NCI-H748 (cell line): ENCODE data around the gene RASA4B.
A peak's percentile ranks its signal among the peaks of the same experiment; 100 is the strongest.
"Not testable (repeated sequence)": the region's sequence is repeated elsewhere in the genome, so short reads cannot be mapped to it uniquely, and the experiment has no call there.

Experiments used
- DNase-seq: peaks from one replicate; lab custom pipeline; 2025; ENCODE audit not compliant: unreplicated experiment; lab: John Stamatoyannopoulos, UW

Gene RASA4B

DNA sequence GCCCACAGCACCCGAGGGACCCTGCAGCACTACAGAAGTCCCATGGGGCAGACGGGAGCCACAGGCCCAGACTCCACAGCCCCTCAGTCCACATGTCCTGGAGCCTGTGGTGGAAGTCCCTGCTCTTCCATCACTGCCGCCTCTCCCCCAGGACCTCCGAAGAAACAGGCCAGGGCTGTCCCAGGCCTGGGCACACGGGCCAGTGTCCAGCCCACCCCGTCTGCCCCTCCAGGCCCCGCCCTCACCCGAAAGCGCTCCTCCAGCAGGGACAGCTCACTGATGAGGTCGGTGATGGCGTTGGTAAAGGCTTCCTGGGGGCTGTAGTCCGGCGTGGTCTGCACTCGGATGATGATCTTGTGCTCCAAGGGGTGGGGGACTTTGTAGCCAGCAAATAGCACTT, 43.5 kb downstream of the RASA4B start:
- DNase-seq: not testable (repeated sequence)

DNA sequence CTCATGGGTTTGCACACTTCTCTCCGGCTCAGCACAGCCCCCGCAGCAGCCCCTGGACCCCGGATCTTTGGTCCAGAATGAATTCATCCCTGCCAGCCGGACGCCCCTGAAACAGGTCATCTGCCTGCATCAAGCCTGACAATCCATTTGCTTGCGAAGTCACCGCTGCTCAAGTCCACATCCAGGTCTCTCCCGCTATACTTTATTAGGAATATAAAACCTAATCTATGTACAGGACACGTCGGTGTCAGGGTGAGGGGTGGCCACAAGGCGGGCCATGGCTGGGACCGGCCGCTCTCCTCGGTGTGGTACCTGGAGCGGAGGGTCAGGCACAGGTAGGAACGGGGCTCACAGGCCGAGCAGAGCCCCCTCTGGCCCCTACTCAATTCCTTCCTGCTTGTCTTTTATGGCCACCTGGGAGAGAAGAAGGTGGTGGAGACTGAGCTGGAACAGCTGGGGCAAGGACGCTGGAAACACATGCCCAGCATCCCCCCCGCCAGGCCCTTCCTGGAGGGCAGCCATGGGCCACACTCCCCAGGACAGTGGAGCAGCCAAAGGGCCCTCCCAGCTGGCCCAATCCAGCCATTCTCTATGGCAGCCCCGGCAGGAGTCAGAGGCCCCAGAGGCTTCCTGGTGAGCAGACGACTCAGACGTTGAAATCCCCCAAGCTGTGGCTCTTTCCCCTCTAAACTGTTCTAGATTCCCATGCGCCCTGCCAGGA, 44.1 kb downstream of the RASA4B start:
- DNase-seq: no peak

DNA sequence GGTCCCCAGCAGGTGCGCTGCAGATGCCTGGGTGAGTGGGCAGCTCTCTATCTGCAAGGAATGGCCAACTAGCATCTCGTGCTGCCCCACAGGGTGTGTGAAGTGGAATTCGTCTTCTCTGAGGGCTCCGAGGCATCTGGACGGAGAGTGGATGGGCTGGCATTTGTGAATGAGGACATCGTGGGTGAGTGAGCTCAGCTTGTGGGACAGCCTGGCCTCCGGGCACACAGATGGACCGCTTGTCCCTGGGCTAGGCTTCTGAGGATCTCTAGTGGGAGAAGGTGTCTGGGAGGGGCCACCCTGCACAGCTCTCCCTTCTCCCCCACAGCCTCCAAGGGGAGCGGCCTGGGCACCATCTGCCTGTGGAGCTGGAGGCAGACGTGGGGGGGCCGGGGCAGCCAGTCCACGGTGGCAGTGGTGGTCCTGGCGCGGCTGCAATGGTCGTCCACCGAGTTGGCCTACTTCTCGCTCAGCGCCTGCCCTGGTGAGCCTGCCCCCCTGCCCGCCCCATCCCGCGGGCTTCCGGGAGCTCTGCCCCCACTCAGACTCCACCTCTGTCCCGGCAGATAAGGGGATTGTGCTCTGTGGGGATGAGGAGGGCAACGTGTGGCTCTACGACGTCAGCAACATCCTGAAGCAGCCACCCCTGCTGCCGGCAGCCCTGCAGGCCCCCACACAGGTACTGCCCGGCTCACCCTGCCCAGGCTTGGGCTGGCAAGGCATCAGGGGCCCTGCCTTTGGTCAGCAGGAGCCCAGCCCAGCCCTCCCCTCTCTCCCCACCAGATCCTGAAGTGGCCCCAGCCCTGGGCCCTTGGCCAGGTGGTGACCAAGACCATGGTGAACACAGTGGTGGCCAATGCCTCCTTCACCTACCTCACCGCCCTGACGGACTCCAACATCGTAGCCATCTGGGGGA, 45.2 kb downstream of the RASA4B start:
- no peak for DNase-seq

DNA sequence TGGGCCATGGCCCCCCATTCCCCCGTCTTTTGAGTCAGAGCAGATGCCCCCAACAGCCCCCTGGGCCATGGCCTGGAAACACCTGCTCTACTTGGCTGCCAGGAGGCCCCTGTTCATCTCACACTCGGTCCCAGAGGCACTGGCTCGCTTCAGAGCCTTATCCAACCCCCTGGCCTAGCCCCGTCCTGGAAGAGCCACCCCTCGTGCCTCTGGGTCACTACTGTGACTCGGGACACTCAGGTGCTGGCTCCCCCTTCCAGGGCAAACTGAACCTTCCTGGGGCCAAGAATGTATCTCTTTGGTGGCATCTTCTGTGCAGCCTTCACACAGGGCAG, 45.8 kb downstream of the RASA4B start:
- no peak for DNase-seq

DNA sequence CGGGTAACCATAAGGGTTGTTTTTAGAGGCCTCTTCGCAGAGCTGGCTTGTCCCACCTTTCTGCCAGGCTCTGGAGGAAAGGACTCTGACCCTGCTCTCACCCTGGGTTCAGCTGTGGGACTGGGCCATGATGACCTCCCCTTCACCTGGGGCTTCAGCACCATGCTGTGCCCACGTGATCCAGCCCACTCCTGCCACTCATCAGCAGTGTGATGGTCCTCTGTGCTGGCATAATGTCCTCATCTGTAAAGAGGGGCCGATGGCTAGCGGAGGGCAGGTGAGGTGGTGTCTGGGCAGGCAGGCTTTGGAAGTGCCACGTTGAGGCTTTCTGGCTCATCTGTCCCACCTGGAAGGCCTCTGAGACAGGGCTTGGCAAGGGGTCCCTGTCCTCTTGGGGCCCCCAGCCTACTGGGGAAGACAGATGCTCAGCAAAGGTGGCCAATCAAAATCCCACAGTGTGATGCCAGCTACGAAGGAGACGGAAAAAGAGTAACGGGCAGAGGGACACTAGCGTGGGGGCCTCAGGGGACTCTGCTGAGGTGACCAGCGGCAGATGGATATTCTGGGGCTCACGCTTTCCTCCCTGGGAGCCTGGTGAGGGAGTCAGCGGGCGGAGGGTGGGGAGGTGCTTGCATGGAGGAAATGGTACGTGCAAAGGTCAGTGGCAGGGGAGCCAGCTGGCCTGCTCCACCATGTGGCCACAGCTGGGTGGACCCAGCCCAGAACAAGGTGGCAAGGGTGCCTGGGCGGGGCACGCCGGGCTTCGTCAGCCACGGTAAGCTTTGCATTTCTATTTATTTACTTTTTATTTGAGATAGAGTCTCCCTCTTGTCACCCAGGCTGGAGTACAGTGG, 47.4 kb downstream of the RASA4B start:
- DNase-seq: no peak

DNA sequence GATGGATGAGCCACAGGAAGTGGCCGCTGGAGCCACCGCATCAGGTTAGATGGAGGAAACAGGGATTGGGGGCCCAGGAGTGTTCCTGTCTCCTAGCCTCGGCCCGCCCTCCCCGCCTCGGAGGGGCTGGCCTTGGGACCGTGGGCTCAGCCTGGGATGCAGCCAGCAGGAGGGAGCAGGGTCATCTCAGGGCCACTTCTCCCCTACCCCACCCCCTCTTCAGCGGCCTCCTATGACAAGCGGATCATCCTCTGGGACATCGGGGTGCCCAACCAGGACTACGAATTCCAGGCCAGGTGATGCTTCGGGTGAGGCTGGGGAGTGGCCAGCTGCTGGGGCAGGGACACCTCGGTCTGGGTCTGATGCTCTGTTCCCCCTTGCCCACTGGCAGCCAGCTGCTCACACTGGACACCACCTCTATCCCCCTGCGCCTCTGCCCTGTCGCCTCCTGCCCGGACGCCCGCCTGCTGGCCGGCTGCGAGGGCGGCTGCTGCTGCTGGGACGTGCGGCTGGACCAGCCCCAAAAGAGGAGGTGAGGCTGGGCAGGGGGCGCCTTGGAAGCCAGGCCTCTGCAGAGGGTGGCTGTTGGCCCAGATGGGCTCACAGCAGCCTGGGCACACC, 48.1 kb downstream of the RASA4B start:
- no peak for DNase-seq

DNA sequence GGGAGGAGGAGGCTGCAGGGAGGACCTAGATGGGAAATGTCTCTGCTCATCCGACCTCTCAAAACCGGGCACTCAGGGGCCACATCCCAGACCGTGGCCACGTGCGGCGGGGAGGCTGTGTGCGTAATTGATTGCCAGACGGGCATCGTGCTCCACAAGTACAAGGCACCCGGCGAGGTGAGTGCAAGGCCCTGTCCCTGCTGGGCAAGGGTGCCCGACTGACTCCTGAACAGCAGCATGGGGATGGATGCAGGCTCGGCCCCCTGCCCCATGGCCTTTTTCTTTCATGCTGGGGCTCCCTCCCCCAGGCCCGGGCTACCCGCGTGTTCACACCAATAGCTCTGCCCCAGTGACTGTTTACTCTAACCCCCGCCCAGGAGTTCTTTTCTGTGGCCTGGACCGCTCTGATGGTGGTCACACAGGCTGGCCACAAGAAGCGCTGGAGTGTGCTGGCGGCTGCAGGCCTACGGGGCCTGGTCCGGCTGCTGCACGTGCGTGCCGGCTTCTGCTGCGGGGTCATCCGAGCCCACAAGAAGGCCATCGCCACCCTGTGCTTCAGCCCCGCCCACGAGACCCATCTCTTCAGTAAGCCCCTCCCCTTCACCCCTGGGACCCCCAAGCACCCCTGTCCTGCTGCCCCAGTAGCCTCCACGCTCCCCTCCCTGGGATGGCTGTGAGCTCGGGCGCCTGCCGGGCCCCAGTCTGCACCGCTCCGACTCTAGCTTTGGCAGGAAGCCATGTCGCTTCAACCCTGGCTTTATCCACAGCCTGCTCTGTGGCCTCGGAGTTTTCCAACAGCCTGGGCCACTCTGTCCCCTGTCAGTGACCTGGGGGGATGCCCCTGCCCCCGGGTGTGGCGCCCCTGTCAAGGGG, 48.9 kb downstream of the RASA4B start:
- no peak for DNase-seq

DNA sequence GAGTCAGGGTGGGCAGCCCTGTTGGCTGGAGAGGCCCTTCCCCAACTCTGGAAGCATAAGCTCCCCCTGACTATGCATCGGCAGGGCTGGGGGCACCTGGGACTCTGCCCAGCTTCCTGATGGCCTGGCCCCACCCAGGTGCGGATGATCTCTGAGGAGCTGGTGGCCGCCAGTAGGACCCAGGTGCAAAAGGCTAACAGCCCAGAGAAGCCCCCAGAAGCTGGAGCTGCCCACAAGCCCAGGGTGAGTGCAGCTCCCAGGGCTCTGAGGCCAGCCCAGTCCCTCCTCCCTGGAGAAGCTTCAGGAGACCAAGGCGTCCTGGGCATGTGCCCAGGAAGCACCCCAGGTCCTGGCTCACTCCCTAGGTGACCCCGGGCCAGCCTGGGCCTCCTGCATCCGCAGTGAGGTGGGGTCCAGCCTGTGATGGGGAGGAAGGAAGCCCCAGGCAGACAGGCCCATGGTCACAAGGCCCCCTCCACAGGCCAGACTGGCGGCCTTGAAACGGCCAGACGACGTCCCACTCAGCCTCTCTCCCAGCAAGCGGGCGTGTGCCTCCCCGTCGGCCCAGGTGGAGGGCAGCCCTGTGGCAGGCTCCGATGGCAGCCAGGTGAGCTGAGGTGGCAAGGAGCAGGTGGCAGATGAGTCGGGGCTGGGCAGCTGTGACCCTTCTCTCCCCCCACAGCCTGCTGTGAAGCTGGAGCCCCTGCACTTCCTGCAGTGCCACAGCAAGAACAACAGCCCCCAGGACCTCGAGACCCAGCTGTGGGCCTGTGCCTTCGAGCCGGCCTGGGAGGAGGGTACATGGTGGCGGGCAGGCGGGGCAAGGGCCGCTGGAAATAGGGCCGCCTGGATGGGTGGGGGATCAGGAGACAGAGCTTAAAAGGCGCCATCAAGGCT, 49.7 kb downstream of the RASA4B start:
- no peak for DNase-seq

DNA sequence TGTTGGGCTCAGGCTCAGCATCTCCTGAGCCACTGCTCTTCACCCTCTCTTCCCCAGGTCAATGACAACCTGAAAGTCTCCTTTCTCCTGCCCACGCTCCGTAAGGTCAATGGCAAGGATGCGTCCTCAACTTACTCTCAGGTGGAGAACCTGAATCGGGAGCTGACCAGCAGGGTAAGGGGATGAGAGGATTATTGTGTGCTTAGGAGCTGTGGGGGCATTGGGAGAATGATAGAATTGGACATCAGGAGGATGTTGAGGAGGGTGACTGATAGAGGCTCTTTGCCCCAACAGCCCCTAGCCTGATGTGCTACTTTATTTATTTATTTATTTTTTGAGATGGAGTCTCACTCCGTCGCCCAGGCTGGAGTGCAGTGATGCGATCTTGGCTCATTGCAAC, 51.5 kb downstream of the RASA4B start:
- no peak for DNase-seq

DNA sequence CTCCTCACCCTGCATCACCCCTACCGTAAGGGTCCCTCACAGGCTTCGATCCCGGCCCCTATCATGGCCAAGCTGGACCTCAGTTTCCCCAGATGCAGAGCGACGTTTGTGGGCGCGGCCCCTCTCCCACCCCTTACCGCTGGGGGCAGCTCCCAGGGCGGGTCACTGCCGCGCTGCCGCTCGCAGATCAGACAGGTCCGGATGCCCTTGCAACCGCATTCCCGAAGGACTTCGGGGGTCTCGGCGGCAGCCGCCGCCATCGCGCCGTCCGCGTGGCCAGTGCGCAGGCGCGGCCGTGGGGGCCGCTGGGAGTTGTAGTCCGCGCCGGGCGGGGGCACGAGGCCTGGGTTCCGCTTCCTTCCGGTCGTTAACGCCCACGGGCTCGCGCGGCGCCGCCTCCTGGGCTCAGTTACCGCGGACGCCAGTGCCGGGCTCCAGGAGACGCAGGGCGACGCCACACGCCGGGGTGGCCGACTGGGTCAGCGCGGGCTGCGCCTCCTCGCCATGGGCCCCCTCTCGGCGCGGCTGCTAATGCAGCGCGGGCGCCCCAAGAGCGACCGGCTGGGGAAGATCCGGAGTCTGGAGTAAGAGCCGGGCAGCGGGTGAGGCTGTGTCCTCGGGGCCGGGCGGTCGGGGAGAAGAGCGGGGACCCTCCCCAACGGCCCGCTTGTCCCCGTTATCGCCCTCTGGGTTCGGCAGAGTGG, 52.8 kb downstream of the RASA4B start, which contains the start of the genes ALKBH4 and LRWD1:
ALKBH4 (minus strand) TSS at position 287 of the 704 bp plus-strand sequence; CDS start at position 260, 27 bp downstream.
LRWD1 (plus strand) TSS at position 408 of the 704 bp plus-strand sequence; CDS start at position 505, 97 bp downstream.
- peak; percentile 92 for DNase-seq

DNA sequence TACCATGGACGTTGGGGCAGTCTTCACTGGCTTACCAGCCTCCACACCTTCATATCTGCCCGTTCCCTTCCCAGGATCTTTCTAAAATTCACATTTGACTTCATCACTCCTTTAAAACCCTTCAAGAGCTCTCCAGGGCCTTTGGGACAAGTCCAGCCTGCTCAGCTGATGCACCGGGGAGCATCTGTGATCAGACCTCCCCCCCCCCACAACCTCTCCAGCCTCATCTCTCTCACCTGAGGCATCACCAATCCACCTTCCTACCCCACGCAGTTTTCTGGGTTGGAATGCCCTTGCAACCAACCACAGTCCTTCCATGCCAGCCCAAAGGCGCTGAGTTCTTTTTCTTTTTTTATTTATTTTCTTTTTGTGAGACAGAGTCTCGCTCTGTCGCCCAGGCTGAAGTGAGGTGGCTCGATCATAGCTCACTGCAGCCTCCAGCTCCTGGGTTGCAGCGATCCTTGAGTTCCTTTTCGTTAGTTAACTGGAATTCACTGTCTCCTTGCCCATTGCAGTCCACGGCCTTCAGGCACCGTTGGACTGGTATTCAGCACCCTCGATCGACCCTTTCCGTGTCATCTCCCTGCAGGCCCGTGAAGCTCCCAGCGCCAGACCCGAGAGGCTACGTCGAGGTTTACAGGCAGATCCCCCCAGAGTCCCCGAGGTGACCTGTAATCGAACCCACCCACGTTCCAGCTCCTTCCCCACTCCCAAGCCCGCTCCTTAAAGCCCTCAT, 53.6 kb downstream of the RASA4B start:
- DNase-seq: peak; percentile 45

DNA sequence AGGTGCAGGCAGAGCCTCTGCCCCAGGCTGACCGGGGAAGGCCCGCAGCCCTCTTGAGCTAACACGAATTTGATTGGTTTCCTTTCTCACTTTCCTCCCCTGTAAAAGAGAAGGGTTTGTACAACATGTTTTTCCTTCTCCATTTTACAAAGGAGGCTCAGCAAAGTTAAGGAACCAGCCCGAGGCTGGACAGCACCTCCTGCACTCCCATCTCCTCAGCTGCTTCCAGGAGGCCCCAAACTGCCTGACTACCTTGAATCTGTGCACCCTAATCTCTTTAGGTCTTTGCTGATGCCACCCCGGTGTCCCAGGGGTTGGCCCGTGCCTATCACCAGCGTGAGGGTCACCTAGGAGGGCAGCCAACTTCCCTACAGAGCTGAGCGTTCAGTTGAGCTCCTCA, 57.1 kb downstream of the RASA4B start:
- DNase-seq: no peak

DNA sequence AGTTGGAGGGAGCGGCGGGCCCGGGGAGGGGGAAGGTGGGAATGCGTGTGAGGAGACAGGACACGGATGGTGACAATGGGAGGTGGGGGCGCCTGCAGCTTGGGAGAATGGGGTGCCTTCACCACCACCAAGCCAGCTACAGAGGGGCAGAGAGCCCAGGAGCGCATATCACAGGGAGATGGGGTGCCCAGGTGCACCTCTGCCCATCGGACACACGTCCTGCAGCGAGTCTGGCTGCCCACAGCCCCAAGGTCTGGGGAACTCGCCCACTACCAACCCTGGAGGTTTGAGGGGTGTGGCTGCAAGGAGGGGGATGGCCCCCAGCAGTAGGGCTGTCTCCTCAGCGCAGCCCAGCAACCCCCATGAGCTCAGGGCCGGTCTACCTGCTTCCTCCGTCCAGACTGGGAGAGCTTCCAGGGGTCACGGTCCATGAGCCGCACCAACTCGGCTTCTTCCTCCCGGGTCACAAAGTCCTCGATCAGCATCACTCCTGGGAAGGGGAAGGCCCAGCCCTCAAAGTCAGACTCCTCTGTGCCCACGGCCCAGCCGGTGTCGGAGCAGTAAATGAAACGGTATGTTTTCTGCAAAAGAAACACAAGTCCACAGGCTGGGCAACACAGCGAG, 58.2 kb downstream of the RASA4B start:
- DNase-seq: no peak

DNA sequence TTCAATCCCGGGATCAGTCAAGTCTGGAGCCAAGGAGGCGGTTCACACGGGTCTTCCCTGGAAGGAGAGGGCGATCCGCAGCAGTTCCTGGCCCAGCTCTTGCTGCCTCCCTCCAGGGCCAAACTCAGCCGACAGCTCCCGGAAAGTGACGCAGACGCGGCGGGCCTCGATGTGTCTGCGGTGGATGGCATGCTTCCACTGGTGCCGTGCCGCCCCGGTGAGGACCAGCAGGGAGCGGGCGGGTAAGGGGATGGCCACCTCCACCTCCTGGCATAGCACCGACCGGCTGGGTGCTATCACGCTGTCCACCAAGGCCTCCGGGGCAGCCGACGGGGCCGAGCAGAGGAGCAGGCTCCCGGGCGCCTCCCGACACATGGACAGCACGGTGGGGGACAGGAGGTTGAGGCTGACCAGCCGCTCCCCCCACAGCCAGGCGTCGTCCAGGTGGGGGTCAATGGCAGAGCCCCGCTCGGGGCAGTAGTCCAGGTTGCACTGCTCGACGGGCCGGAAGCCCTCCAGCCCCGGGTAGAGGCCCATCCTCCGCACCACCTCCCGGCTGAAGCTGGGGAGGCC, 60.1 kb downstream of the RASA4B start:
- no peak for DNase-seq

DNA sequence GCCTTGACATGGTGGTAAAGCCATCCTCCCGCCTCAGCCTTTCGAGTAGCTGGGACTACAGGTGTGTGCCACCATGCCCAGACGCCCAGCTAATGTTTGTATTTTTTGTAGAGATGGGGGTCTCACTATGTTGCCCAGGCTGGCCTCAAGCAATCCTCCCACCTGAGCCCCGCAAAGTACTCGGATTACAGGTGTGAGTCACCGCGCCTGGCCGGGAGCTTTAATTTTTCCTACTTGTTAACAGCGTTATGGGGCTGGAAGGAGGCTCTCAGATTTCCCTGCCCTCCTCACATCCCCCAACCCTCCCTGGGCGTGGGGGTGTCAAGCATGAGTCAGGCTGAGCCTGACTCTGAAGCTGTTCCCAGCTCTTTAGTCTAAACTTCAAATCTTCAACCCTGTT, 61.2 kb downstream of the RASA4B start:
- DNase-seq: no peak

DNA sequence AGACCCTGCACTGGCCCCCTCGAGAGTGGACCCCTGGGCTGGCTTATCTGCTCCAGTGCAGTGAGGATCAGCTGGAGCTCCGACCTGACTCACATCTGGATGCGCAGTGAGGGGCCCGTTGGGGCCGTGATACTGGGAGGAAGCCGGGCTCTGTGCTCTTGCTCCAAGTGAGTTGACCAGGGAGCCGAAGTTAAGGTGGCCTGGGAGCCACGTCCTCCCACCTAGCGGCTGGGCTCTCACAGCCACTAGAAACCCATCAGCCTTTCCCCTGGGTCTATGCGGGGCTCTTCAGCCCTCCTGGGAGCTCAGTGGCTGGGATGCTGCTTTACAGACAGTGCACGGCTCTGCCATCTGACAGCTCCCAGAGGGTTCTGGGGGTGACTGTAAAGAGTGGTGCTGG, 62.0 kb downstream of the RASA4B start:
- no peak for DNase-seq

DNA sequence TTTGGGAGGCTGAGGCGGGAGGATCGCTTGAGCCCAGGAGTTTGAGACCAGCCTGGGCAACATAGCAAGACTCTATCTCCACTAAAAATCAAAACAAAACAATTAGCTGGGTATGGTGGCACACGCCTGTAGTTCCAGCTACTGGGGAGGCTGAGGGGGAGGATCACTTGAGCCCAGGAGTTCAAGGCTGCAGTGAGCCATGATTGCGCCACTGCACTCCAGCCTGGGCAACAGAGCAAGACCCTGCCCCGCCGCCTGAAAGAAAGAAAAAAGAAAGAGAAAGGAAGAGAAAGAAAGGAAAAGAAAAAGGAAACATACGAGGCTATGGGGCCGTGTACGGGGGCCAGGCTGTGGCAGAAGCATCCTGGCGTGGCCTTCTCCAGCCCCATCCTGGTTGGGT, 62.6 kb downstream of the RASA4B start:
- DNase-seq: not testable (repeated sequence)
